ENCODE data around the gene SFT2D3.
"Not testable (repeated sequence)": the region's sequence is repeated elsewhere in the genome, so short reads cannot be mapped to it uniquely, and the experiment has no call there.

SFT2D3 gene

DNA sequence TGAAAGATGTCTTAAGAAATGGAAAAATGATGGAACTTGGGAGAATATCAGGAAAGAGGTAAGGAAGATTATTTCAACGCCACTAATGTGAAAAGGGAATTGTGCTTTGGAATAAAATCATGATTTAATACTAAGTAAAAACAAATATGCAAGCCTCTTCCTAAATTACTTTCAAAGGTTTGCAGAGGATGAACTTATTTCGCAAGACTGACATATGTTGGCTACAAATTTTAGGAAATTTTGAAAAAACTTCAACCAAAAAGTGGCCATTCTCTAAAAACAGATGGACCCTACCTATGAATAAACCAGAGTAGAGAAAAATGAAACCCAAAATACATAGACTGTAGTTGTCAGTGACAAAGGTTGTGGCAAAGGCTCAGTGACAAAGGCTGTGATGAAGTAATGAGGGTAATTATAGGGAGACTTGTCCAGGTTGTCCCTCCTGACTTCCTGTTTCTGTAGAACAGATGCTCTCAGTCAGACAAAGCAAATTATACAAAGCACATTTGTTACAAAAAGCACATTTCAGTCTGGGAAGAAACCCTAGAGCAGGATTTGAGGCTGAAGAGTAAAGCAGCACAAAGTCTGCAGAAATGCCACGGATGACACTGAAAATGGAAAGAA is 39.5 kb downstream of the SFT2D3 start:
- no peak for DNase-seq (ENCODE audit: low read depth in 1 of 2, low spot score in 1 of 2)

DNA sequence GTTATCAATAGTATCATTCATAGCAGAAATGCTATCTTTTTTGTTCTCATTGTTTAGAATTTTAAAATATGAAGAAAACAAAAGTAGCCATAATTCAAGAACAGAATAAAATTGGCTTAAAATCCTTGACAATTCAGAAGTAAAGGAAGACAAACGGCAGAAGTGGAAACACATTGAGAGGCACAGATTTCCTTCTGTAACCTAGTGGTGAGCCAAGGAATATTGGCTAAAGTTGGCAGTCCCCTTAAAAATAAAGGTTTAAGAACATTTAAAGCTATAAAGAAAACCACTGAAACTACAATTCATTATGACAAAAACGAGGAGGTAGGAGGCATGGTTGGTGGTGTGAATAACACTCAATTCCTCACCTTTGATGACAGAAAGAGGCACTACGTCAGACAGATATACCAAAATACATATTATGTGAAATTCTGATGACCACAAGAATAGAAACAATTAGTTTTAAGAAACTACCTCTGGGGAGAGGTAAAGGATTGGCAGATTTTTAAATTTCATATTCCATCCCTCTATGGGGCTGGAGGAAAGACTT is 42.3 kb downstream of the SFT2D3 start:
- DNase-seq (ENCODE audit: low read depth in 1 of 2, low spot score in 1 of 2) = no peak

DNA sequence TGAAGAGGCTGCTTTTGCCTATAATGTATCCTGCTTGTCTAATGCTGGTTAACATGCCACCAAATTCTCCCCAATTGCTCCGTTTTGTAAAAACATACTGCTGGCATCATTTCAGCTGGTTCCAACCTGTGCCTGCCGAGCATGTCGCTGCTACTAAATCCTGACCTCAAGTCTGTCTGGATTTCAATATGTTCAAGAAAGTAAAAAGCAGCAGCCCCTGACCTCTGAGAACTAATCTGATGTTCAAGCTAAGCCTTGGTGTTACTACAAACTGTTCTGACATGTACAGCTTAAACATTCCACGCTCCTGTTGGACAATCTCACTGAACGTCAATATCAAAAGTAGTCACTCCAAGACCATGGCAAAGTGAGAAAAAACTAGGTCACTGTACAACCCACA is 46.3 kb downstream of the SFT2D3 start:
- DNase-seq (ENCODE audit: low read depth in 1 of 2, low spot score in 1 of 2) = no peak

- DNase-seq (ENCODE audit: low read depth in 1 of 2, low spot score in 1 of 2) = not testable (repeated sequence)
These were observed 48.2 kb downstream of the SFT2D3 start for GRCh38 chr2:127749537-127749936.

GRCh38 chr2:127753374-127753773 is 52.1 kb downstream of the SFT2D3 start:
- no peak for DNase-seq (ENCODE audit: low read depth in 1 of 2, low spot score in 1 of 2)

- DNase-seq (ENCODE audit: low read depth in 1 of 2, low spot score in 1 of 2) = no peak
These were observed 52.9 kb downstream of the SFT2D3 start for GRCh38 chr2:127754186-127754585.
